ENCODE results near the gene EDA.

Gene EDA

GRCh38 chrX:70001269-70001668 is 385.4 kb downstream of the EDA start:
- no peak for TF ChIP-seq CTCF (IDR thresholded peaks at IDR 0.05; ENCODE audit: low read length)
- TF ChIP-seq EZH2 (optimal IDR thresholded peaks at IDR 0.05; ENCODE audit: low read depth, low read length), result no peak
- TF ChIP-seq EZH2phosphoT487 (IDR thresholded peaks at IDR 0.05; ENCODE audit: low read length), result no peak

GRCh38 chrX:70001708-70002341 is 385.9 kb downstream of the EDA start:
- no peak overlapping the region for H3K4me2 ChIP-seq (ENCODE audit: low read depth, low read length)
- H3F3A ChIP-seq (ENCODE audit: insufficient read depth, low read length), result no peaks in the 10 kb centered on the region
- H3K27me3 ChIP-seq (replicated peaks; ENCODE audit: insufficient read depth, low read length), result no peaks in the 10 kb centered on the region
- no peaks in the 10 kb centered on the region for H3K4me1 ChIP-seq (ENCODE audit: low read length)
- H3K36me3 ChIP-seq (replicated peaks; ENCODE audit: insufficient read depth, low read length), result no peaks in the 10 kb centered on the region
- no peak for DNase-seq
- H3K9ac ChIP-seq (ENCODE audit: low read length), result no peak overlapping the region
- no peaks in the 10 kb centered on the region for H4K20me1 ChIP-seq (ENCODE audit: insufficient read depth, low read length)
- H3K79me2 ChIP-seq (ENCODE audit: low read length), result no peaks in the 10 kb centered on the region
- no peak for TF ChIP-seq EZH2 (optimal IDR thresholded peaks at IDR 0.05; ENCODE audit: low read depth, low read length)
- no peak for TF ChIP-seq CTCF (IDR thresholded peaks at IDR 0.05; ENCODE audit: low read length)
- no peak for TF ChIP-seq EZH2phosphoT487 (IDR thresholded peaks at IDR 0.05; ENCODE audit: low read length)
- H2AFZ ChIP-seq (ENCODE audit: low read length), result no peak overlapping the region
- no peak overlapping the region for H3K4me3 ChIP-seq (ENCODE audit: low read length)
- no peak overlapping the region for H3K27ac ChIP-seq (ENCODE audit: low read length)
- H3K9me2 ChIP-seq (replicated peaks; ENCODE audit: insufficient read depth, low read length), result no peaks in the 10 kb centered on the region
- no peaks in the 10 kb centered on the region for H3K9me3 ChIP-seq (replicated peaks; ENCODE audit: insufficient read depth, low read length)

More at GRCh38 chrX:70001269-70001668, 385.4 kb downstream of the EDA start:
- H3F3A ChIP-seq (ENCODE audit: insufficient read depth, low read length), result no peaks in the 10 kb centered on the region
- H3K4me1 ChIP-seq (ENCODE audit: low read length), result no peaks in the 10 kb centered on the region
- H3K27ac ChIP-seq (ENCODE audit: low read length), result no peak overlapping the region
- H3K9me3 ChIP-seq (replicated peaks; ENCODE audit: insufficient read depth, low read length), result no peaks in the 10 kb centered on the region
- no peak overlapping the region for H3K9ac ChIP-seq (ENCODE audit: low read length)
- no peaks in the 10 kb centered on the region for H3K9me2 ChIP-seq (replicated peaks; ENCODE audit: insufficient read depth, low read length)
- H2AFZ ChIP-seq (ENCODE audit: low read length), result no peak overlapping the region
- no peaks in the 10 kb centered on the region for H4K20me1 ChIP-seq (ENCODE audit: insufficient read depth, low read length)
- H3K36me3 ChIP-seq (replicated peaks; ENCODE audit: insufficient read depth, low read length), result no peaks in the 10 kb centered on the region
- H3K79me2 ChIP-seq (ENCODE audit: low read length), result no peaks in the 10 kb centered on the region
- H3K27me3 ChIP-seq (replicated peaks; ENCODE audit: insufficient read depth, low read length), result no peaks in the 10 kb centered on the region
- H3K4me3 ChIP-seq (ENCODE audit: low read length), result no peak overlapping the region
- H3K4me2 ChIP-seq (ENCODE audit: low read depth, low read length), result no peak overlapping the region
- DNase-seq, result no peak

- Histone ChIP-seq H2AFZ (ENCODE audit: low read length) (no peak overlapping the region), H3K9me3 (replicated peaks; ENCODE audit: insufficient read depth, low read length) (no peaks in the 10 kb centered on the region)
Measured at GRCh38 chrX:70007946-70008345, 392.0 kb downstream of the EDA start.

More at GRCh38 chrX:70007946-70008345, 392.0 kb downstream of the EDA start:
- Histone ChIP-seq H3K9me2 (replicated peaks; ENCODE audit: insufficient read depth, low read length) (no peaks in the 10 kb centered on the region), H3K79me2 (ENCODE audit: low read length) (no peaks in the 10 kb centered on the region), H3K36me3 (replicated peaks; ENCODE audit: insufficient read depth, low read length) (no peaks in the 10 kb centered on the region), H3K4me2 (ENCODE audit: low read depth, low read length) (no peak overlapping the region), H3K4me3 (ENCODE audit: low read length) (no peak overlapping the region), H4K20me1 (ENCODE audit: insufficient read depth, low read length) (no peaks in the 10 kb centered on the region), H3F3A (ENCODE audit: insufficient read depth, low read length) (no peaks in the 10 kb centered on the region), H3K27me3 (replicated peaks; ENCODE audit: insufficient read depth, low read length) (no peaks in the 10 kb centered on the region), H3K9ac (ENCODE audit: low read length) (no peak overlapping the region), H3K4me1 (ENCODE audit: low read length) (no peaks in the 10 kb centered on the region), H3K27ac (ENCODE audit: low read length) (no peak overlapping the region)
- DNase-seq, result no peak
- TF ChIP-seq CTCF (IDR thresholded peaks at IDR 0.05; ENCODE audit: low read length), result no peak
- TF ChIP-seq EZH2phosphoT487 (IDR thresholded peaks at IDR 0.05; ENCODE audit: low read length), result no peak
- no peak for TF ChIP-seq EZH2 (optimal IDR thresholded peaks at IDR 0.05; ENCODE audit: low read depth, low read length)
